ENCODE measurements around the gene METTL9. TPM values are rescaled to one million over a fixed set of nuclear protein-coding genes. Genes with fewer than 3 reads are reported as not detected.

METTL9 gene
- total and polyA plus RNA-seq, 2 of the 13 experiments (the other 11 are each of a cell fraction or from before 2014, with no cell fraction given): 123 to 204 TPM

DNA sequence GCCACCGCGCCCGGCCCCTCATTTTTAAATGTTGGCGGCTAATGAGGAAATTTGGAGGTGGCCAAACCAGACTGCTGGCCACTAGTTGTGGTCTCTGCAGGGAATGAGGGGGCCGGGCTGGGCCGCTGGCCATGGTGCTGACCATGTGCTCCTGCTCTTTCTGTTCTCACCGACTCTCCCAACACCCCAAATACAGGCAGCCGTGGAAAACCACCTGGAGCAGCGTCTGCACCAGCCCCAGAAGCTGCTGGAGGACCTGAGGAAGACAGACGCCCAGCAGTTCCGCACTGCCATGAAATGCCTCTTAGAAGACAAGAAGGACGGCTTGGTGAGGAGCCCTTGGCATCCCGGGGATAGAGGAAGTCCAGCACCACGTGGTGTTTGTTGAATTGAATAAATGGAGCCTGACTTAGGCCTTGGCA, 85.7 kb downstream of the METTL9 start (continued):
- TF ChIP-seq ZNF282 (IDR thresholded peaks at IDR 0.05; ENCODE audit: partially characterized antibody): no peak
- TF ChIP-seq, protein P1, sequence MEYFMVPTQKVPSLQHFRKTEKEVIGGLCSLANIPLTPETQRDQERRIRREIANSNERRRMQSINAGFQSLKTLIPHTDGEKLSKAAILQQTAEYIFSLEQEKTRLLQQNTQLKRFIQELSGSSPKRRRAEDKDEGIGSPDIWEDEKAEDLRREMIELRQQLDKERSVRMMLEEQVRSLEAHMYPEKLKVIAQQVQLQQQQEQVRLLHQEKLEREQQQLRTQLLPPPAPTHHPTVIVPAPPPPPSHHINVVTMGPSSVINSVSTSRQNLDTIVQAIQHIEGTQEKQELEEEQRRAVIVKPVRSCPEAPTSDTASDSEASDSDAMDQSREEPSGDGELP (IDR thresholded peaks at IDR 0.05; ENCODE audit: borderline replicate concordance, low read depth): no peak
- no peak for TF ChIP-seq ZNF761 (CRISPR knock-in tag; conservative IDR thresholded peaks at IDR 0.05)
- no peak for TF ChIP-seq ZNF333 (CRISPR knock-in tag; IDR thresholded peaks at IDR 0.05; ENCODE audit: borderline replicate concordance)
- no peak for TF ChIP-seq ZNF143 (CRISPR knock-in tag; IDR thresholded peaks at IDR 0.05)
- TF ChIP-seq NR2F6 (IDR thresholded peaks at IDR 0.05): no peak
- TF ChIP-seq NR2F6 (CRISPR knock-in tag; IDR thresholded peaks at IDR 0.05): no peak
- TF ChIP-seq ZNF562 (CRISPR knock-in tag; IDR thresholded peaks at IDR 0.05; ENCODE audit: borderline replicate concordance): no peak
- TF ChIP-seq ZBTB46 (CRISPR knock-in tag; IDR thresholded peaks at IDR 0.05; ENCODE audit: borderline replicate concordance): no peak
- no peak for TF ChIP-seq POGZ (CRISPR knock-in tag; IDR thresholded peaks at IDR 0.05)
- no peak for TF ChIP-seq NR2F1 (CRISPR knock-in tag; IDR thresholded peaks at IDR 0.05)
- TF ChIP-seq USF2 (IDR thresholded peaks at IDR 0.05; ENCODE audit: low read depth, low read length): no peak
- no peak for TF ChIP-seq USF2 (CRISPR knock-in tag; IDR thresholded peaks at IDR 0.05; ENCODE audit: borderline replicate concordance)
- TF ChIP-seq ZNF576 (CRISPR knock-in tag; IDR thresholded peaks at IDR 0.05): no peak
- TF ChIP-seq ZSCAN31 (CRISPR knock-in tag; IDR thresholded peaks at IDR 0.05; ENCODE audit: low read depth): 0 out of 2 replicates have a peak, but pooled peaks have one; percentile 45
- no peak for TF ChIP-seq RAD21 (CRISPR knock-in tag; IDR thresholded peaks at IDR 0.05)
- no peak for TF ChIP-seq POLR2AphosphoS5 (IDR thresholded peaks at IDR 0.05; ENCODE audit: low read depth, low read length)
- TF ChIP-seq TAF15 (IDR thresholded peaks at IDR 0.05; ENCODE audit: low read depth, low read length, poor library complexity, severe bottlenecking): no peak
- TF ChIP-seq ZNF10 (CRISPR knock-in tag; IDR thresholded peaks at IDR 0.05; ENCODE audit: borderline replicate concordance, low read depth): no peak
- TF ChIP-seq YEATS4 (CRISPR knock-in tag; IDR thresholded peaks at IDR 0.05; ENCODE audit: borderline replicate concordance): no peak
- no peak for TF ChIP-seq ZNF883 (CRISPR knock-in tag; IDR thresholded peaks at IDR 0.05; ENCODE audit: not compliant biosample characterization)
- TF ChIP-seq ZNF543 (CRISPR knock-in tag; IDR thresholded peaks at IDR 0.05): no peak
- no peak for TF ChIP-seq PATZ1 (CRISPR knock-in tag; IDR thresholded peaks at IDR 0.05)
- no peak for TF ChIP-seq ZNF17 (CRISPR knock-in tag; IDR thresholded peaks at IDR 0.05)
- TF ChIP-seq SNAPC2 (CRISPR knock-in tag; IDR thresholded peaks at IDR 0.05): no peak
- TF ChIP-seq ZNF569 (CRISPR knock-in tag; IDR thresholded peaks at IDR 0.05; ENCODE audit: borderline replicate concordance): no peak

Measured in HepG2 (cell line).